GM21723 (cell line): ENCODE data around the gene GATA5.

Experiments
- ATAC-seq: cut with Tn5 transposase; IDR thresholded peaks from one replicate; pipeline ENCODE4 v1.9.1; 2021; ENCODE audit warnings: mild to moderate bottlenecking, moderate library complexity; ENCODE audit not compliant: unreplicated experiment

Gene GATA5

GRCh38 chr20:62488470-62488869 lies 12.7 kb upstream of the GATA5 start:
- ATAC-seq: no peak

GRCh38 chr20:62487561-62488354 lies 12.0 kb upstream of the GATA5 start:
- no peak for ATAC-seq

- ATAC-seq: no peak
Measured at GRCh38 chr20:62487118-62487517, 11.3 kb upstream of the GATA5 start.

GRCh38 chr20:62486484-62486883 lies 10.7 kb upstream of the GATA5 start:
- ATAC-seq: no peak

DNA sequence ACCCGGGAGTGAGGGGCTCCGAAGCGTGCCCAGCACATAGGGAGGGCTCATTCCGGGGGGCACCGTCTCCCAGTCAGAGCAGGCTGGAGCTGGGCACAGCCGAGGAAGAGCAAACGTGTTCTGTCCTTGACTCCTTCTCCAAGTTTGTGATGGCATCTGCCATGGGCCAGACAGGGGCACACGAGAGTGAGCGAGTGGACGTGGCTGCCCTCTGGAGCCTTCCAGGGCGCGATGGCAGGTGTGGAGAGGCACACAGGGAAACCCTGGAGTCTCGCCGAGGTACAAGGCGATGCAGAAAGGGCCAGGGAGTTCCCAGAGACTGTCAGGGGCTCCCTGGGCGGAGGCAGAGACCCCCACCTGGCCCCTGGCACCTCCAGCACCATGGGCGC lies 9.9 kb upstream of the GATA5 start:
- no peak for ATAC-seq

DNA sequence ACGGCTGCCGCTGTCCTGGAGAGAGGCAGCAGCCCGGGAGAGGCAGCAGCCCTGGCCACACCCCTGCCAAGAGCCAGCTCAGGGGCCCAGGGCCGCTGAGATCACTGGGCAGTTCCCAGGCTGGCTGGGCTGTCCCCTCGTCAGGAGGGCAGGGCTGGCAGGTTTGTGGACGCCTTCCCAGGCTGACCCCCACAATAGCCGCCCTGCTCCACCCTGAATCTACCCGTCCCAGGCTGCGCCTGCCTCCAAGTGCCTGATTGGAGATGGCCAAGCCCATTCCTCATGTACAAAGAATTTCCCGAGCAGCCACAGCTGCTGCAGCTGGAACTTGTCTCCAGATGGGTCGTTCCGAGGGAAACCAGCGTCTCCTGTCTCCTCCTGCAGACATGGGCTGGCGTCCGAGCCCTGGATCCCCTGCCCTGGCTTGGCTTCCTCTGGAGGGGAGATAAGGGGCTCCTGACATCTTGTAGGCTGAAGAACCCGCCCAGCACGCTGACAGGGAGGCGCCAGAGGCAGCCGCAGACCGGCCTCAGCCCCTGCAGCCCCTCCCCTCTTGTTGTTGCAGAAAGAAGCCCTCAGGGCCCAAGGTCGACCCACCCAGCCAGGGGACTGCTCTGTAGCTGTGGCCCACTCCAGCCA lies 9.4 kb upstream of the GATA5 start:
- ATAC-seq: no peak

DNA sequence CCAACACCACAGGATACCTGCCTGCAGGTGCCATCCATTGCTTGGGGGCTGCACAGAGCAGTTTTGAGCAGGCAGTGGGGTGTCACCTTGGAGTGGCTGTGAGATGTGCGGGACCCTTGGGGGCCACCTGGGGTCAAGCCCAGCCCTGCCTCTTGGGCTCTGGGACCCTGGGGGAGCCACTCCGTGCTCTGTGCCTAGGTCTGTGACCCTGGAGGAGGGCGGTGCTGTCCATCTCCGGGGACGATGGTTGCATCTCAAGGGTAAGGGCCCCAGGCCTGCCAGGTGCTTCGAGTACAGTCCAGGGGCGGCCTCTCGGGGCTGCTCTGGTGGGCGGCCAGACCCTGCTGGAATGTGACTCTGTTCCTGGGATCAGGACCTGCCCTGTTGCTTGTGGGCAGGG lies 8.7 kb upstream of the GATA5 start:
- no peak for ATAC-seq

- no peak for ATAC-seq
Measured at GRCh38 chr20:62483613-62484458, 8.0 kb upstream of the GATA5 start.

DNA sequence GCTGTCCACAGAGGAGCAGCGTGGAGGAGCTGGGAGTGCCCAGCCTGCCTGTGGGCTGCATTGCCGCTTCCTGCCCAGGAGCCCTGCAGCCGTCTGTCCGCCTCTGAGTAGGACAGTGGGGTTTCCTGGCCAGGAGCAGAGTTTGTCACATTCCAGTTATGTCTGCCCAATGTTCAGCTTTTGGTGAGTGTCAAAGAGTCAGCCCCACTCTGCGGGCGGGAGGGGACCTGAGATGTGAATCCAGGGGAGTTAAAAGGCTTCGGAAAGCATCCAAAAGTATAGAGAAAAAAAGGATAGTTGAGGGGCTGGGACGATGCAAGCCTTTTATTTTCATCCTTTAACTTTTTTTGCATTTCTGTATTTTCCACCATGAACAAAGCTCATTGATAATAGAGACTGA lies 7.2 kb upstream of the GATA5 start:
- ATAC-seq: no peak

- ATAC-seq: no peak
Measured at GRCh38 chr20:62482146-62482809, 6.5 kb upstream of the GATA5 start.

- no peak for ATAC-seq
Measured at GRCh38 chr20:62481425-62482145, 5.8 kb upstream of the GATA5 start.

DNA sequence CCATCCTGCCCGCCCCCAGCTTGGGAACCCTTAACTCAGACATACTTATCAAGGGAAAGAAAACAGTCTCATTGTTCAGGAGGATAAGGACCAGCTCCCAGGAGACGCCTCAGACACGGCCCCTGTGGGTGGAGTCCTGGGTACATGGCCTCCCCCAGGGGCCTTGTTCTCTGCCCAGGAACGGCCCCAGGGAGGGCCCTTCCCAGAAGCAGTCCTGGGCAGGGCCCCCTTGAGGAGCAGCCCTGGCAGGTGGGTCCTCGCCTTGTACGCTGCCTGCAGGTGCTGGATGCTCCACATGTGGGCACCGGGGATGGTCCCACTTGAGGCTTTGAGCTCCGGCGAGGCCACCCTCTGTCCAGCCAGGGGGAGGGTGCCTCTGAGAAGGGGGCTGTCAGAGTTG lies 4.5 kb upstream of the GATA5 start:
- no peak for ATAC-seq

DNA sequence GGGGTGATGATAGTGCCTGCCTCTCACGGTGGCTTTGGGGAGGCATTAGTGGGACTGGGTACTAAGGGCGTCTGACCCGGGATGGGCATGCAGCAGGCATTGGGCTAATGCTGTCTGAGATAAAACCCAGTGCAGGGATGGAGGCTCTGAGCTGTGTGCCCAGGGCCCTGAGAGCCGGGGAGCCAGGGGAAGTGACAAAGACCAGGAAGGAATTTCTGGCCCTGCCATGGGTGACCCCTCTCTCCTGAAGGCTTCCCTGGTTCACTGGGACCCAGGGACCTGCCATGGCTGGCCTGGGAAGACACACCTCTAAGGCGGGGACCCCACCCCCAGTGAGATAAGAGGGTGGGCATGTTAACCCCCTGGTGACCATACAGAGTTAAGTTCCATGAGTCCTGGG lies 3.9 kb upstream of the GATA5 start:
- ATAC-seq: no peak

- no peak for ATAC-seq
Measured at GRCh38 chr20:62479156-62479555, 3.4 kb upstream of the GATA5 start.

GRCh38 chr20:62477669-62478455 lies 2.1 kb upstream of the GATA5 start:
- no peak for ATAC-seq

DNA sequence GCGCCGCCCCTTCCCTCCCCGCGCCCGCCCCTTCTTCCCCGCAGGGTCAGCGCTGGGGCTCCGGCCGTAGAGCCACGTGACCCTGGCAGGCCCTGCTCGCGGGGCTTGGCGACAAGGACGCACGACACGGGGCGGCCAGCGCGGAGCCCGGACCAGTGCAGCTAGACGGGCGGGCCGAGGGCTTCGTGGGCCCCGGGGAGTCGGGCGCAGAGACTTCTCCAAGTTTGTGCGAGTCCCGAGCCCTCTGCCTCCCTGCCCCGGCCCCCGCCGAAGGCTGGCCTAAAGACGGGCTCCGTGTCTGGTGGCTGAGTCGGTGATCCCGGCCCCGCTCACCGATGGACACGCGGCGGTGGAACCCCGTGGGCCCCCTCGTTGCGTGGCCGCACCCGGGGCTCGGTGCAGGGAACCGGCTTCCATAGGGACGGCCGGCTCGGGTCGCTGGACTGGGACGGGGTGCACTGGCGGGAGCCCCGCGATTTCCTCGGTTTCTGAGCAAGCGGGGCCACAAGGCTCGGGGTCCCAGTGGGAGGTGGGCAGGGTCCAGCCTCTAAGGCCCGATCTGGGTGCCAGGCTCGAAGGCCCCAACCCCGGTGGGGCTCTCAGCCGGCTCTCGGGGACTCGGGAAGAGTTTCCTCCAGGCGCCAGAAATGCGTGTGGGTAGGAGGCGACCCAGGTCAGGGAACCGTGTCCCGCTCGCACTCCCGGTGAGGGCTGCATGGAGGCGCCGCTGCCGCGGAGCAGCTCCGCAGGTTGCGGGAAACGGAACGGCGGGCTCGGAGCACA lies 452 bp upstream of the GATA5 start:
- no peak for ATAC-seq

DNA sequence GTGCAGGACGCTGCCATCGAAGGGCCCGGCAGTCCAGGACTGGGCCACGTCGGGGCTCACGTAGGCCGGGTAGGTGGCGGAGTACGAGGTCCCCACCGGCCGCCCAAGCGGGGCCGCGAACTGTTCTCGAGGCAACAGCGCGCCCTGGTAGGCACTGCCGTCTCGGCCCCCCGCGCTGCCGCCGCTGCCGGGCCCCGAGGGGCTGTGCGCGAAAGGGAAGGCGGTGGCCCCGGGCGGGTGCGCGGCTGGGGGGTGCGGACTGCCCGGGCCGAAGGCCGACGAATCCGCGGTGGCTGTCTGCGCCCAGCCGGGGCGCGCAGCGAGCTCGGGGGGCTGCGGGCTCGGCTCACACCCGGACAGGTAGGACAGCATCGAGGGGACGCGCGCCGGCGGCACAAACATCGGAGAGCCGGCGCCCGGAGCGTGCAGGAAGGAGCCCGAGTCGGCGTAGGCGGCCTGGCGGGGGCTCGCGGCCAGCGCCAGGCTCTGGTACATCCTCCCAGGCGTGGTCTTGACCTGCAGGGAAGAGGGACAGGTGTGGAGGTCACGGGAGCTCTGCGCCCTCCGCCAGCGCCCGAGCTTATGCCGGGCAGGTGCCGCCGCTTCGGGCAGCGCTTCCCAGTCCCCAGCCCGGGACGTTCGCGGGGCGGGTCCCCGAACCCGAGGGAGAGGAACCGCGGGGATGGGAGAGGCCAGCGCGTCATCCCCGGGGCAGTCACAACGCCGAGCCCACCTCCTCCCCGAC lies 596 bp downstream of the GATA5 start:
- ATAC-seq: no peak

- ATAC-seq: no peak
Measured at GRCh38 chr20:62474604-62475026, 1.2 kb downstream of the GATA5 start.
